H1 (cell line): Measurements from ENCODE around the gene NDEL1. TPM values are rescaled to one million over a fixed set of nuclear protein-coding genes. Genes with fewer than 3 reads are reported as not detected.

ENCODE experiments used
- BACH1 ChIP-seq: IDR thresholded peaks from 2 replicates; pipeline ENCODE4 v1.6.1; 2012; ENCODE audit warnings: low read length, improper control_type of control experiment
- BCL11A ChIP-seq, 2 experiments: IDR thresholded peaks; one replicate each; pipeline ENCODE4 v1.6.1; 2011; ENCODE audit warnings: low read depth in 2 of 2, low read length in 2 of 2, mild to moderate bottlenecking in 2 of 2
- CHD2 ChIP-seq: IDR thresholded peaks from 2 replicates; pipeline ENCODE4 v1.6.1; 2012; ENCODE audit warnings: low read length, improper control_type of control experiment
- FOSL1 ChIP-seq: IDR thresholded peaks from 2 replicates; pipeline ENCODE4 v1.6.1; 2011; ENCODE audit warnings: mild to moderate bottlenecking, low read depth, low read length, moderate library complexity; ENCODE audit not compliant: insufficient read depth
- KDM5A ChIP-seq: fragments of 200-600 bp; IDR thresholded peaks from 2 replicates; pipeline ENCODE4 v1.7.1; 2012; ENCODE audit warnings: mild to moderate bottlenecking, low read length, inconsistent platforms, mixed read lengths
- polyA plus RNA-seq, 7 experiments: library from polyadenylated mRNA; depleted of rRNA in 3 of 7; stranded (reverse) in 5 of 7; unstranded in 2 of 7; fragments of >200 nt in 5 of 7; fragments of 200-250 nt in 2 of 7; gene quantifications; 1 replicate in 5 of 7; 2 replicates in 1 of 7; 4 replicates in 1 of 7; pipeline versions ENCODE4 v1.2.1 to v1.2.3, GENCODE V29; 2011 to 2013; ENCODE audit warnings: missing spikeins in 2 of 7, mixed read lengths in 2 of 7
- total RNA-seq: library from RNA; stranded (reverse); fragmentation: NEBNext Ultra II Directional; extraction: Animal tissue kit (Norgen Biotek cat#: 25700); gene quantifications from 2 replicates; pipeline ENCODE4 v1.2.1, GENCODE V29; 2021

The NDEL1 gene
- total and polyA plus RNA-seq, 2 of the 8 experiments (the other 6 are each of a cell fraction or from before 2014, with no cell fraction given), result 31.1 to 32.9 TPM

- no peak for TF ChIP-seq CHD2
- TF ChIP-seq KDM5A, result no peak
- no peak for TF ChIP-seq FOSL1
- no peak for TF ChIP-seq BACH1
- TF ChIP-seq BCL11A (IDR thresholded peaks at IDR 0.05; ENCODE audit: low read depth in 2 of 2, low read length in 2 of 2), result no peak
Measured at GRCh38 chr17:8458128-8458527, 22.4 kb downstream of the NDEL1 start (continued).
